PFSK-1 (cell line): ENCODE measurements around the gene PIP5KL1.

ENCODE experiments used
- FOXP2 ChIP-seq: optimal IDR thresholded peaks from 2 replicates; pipeline ENCODE3; 2011; ENCODE audit warnings: borderline replicate concordance, control low read depth, inconsistent platforms; ENCODE audit not compliant: insufficient read depth; ENCODE audit errors: extremely low read length, extremely low read depth
- POLR2AphosphoS5 ChIP-seq: IDR thresholded peaks from 2 replicates; pipeline ENCODE4 v1.6.1; 2012; ENCODE audit warnings: low read depth, mild to moderate bottlenecking, control low read depth, low read length, moderate library complexity
- REST ChIP-seq, 2 experiments: IDR thresholded peaks; 2 replicates each; pipeline versions ENCODE4 v1.6.1 to v1.8.0; 2011 to 2012; ENCODE audit warnings: low read depth in 2 of 2, low read length in 2 of 2, control low read depth in 1 of 2, inconsistent platforms in 1 of 2, mild to moderate bottlenecking in 1 of 2, moderate library complexity in 1 of 2; ENCODE audit not compliant: insufficient read depth in 1 of 2
- SIN3A ChIP-seq: IDR thresholded peaks from 2 replicates; pipeline ENCODE4 v1.6.1; 2012; ENCODE audit warnings: mild to moderate bottlenecking, low read length, moderate library complexity, borderline replicate concordance; ENCODE audit not compliant: insufficient read depth
- TAF1 ChIP-seq: IDR thresholded peaks from 2 replicates; pipeline ENCODE4 v1.6.1; 2012; ENCODE audit warnings: low read length, control low read depth, borderline replicate concordance; ENCODE audit not compliant: insufficient read depth

The PIP5KL1 gene

GRCh38 chr9:127909839-127910273 is 20.7 kb downstream of the PIP5KL1 start:
- TF ChIP-seq REST (IDR thresholded peaks at IDR 0.05; ENCODE audit: insufficient read depth in 1 of 2, low read depth in 2 of 2, low read length in 2 of 2) (no peak), TAF1 (no peak), FOXP2 (no peak), SIN3A (no peak), POLR2AphosphoS5 (no peak)

GRCh38 chr9:127908660-127908926 is 22.0 kb downstream of the PIP5KL1 start:
- no peak for TF ChIP-seq POLR2AphosphoS5
- no peak for TF ChIP-seq REST (IDR thresholded peaks at IDR 0.05; ENCODE audit: insufficient read depth in 1 of 2, low read depth in 2 of 2, low read length in 2 of 2)
- TF ChIP-seq SIN3A: no peak
- no peak for TF ChIP-seq FOXP2
- no peak for TF ChIP-seq TAF1

DNA sequence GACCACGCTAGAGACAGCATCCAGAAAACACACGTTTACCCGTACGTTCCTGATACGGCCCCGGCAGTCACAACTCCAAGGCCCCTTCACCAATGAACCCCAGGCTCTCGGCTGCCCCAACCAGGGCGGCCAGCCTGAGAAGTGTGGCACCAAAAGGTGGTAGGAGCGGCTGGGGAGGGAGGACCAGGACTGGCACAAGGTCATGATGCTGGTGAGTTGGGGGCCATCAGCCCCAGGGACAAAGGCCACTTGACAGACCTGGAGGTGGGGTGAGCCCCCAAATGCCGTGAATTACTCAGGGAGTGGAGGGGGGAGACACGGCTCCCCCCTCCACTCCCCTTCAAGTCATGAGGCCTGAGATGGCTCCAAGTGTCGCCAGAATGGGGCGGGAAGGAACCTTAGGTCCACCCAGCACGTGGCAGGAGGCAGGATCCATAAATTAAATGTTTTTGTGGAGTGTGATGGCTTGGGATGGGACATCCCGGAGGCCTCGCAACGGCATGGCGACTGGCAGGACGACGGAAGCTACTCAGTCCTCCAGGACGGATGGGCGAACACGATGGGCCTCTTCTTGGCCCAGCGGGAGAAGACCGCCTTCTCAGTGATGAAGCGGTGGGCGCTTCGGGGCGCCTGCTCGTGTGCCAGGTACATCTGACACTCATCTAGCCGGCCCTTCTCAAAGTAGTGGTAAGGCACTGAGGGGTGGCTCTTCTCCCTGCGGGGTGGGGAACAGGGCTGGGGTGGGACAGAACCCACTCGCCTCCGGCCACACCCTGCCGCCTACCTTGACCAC is 22.5 kb downstream of the PIP5KL1 start:
- no peak for TF ChIP-seq FOXP2
- TF ChIP-seq POLR2AphosphoS5: no peak
- no peak for TF ChIP-seq SIN3A
- TF ChIP-seq REST (IDR thresholded peaks at IDR 0.05; ENCODE audit: insufficient read depth in 1 of 2, low read depth in 2 of 2, low read length in 2 of 2): no peak
- no peak for TF ChIP-seq TAF1

DNA sequence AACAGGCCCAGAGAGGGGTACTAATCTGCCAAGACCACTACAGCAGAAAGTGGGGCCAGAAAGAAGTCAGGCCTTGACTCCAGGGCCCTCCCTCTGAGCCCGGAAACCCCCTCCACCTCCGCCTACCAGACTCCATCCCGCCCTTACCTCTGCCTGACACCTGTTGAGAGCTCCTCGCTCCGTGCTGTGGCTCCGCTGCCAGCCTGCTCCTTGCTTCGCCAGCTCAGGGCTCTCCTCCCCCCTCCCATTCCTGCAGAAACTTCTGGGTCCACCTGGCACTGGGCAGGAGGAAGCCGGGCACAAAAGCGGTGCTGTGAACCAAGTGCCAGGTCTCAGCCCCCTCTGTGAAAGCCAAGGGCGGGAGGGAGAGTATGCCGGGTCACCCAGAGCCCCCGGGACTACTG is 24.8 kb downstream of the PIP5KL1 start:
- no peak for TF ChIP-seq FOXP2
- no peak for TF ChIP-seq SIN3A
- no peak for TF ChIP-seq REST (IDR thresholded peaks at IDR 0.05; ENCODE audit: insufficient read depth in 1 of 2, low read depth in 2 of 2, low read length in 2 of 2)
- no peak for TF ChIP-seq TAF1
- no peak for TF ChIP-seq POLR2AphosphoS5
